Hepatocyte (in vitro differentiated cells): ENCODE results near the gene CDH4. TPM values are rescaled to one million over a fixed set of nuclear protein-coding genes. Genes with fewer than 3 reads are reported as not detected.
A peak's percentile ranks its signal among the peaks of the same experiment; 100 is the strongest.

Experiments used
- DNase-seq: peaks from one replicate; pipeline ENCODE4 v3.0.0-alpha.2; 2016; ENCODE audit warnings: low spot score
- H2AFZ ChIP-seq: fragments of 200-600 bp; sonication (generic); 2 replicates; pipeline ENCODE4 v1.6.0; 2016; ENCODE audit warnings: antibody characterized with exemption, mild to moderate bottlenecking
- H3K27ac ChIP-seq: fragments of 200-600 bp; sonication (generic); 2 replicates; pipeline ENCODE4 v1.5.1; 2016; ENCODE audit warnings: mild to moderate bottlenecking
- H3K27me3 ChIP-seq: fragments of 200-600 bp; sonication (generic); 2 replicates; pipeline ENCODE4 v1.6.1; 2016
- H3K36me3 ChIP-seq: fragments of 200-600 bp; sonication (generic); replicated peaks from 2 replicates; pipeline ENCODE4 v1.5.1; 2016; ENCODE audit warnings: low read depth; ENCODE audit not compliant: insufficient read depth
- H3K4me1 ChIP-seq: fragments of 200-600 bp; sonication (generic); 2 replicates; pipeline ENCODE4 v1.5.1; 2016; ENCODE audit warnings: mild to moderate bottlenecking, moderate library complexity; ENCODE audit not compliant: insufficient read depth
- H3K4me2 ChIP-seq: fragments of 200-600 bp; sonication (generic); 2 replicates; pipeline ENCODE4 v1.6.0; 2016
- H3K4me3 ChIP-seq: fragments of 200-600 bp; sonication (generic); 2 replicates; pipeline ENCODE4 v1.5.1; 2016; ENCODE audit warnings: mild to moderate bottlenecking
- H3K79me2 ChIP-seq: fragments of 200-600 bp; sonication (generic); 2 replicates; pipeline ENCODE4 v1.6.0; 2017; ENCODE audit warnings: mild to moderate bottlenecking
- H3K9me2 ChIP-seq: fragments of 200-600 bp; sonication (generic); replicated peaks from 2 replicates; pipeline ENCODE4 v1.6.0; 2017; ENCODE audit warnings: mild to moderate bottlenecking; ENCODE audit not compliant: insufficient read depth
- H3K9me3 ChIP-seq: fragments of 200-600 bp; sonication (generic); 2 replicates; pipeline ENCODE4 v1.5.1; 2016; ENCODE audit warnings: low read depth, mild to moderate bottlenecking
- H4K20me1 ChIP-seq: fragments of 200-600 bp; sonication (generic); 2 replicates; pipeline ENCODE4 v1.6.0; 2016; ENCODE audit warnings: mild to moderate bottlenecking; ENCODE audit not compliant: insufficient read depth, poor library complexity, severe bottlenecking
- CTCF ChIP-seq: fragments of 200-600 bp; sonication (generic); IDR thresholded peaks from 2 replicates; pipeline ENCODE4 v1.5.1; 2016; ENCODE audit warnings: antibody characterized with exemption, mild to moderate bottlenecking; ENCODE audit not compliant: poor library complexity
- EZH2 ChIP-seq: fragments of 200-600 bp; sonication (generic); IDR thresholded peaks from 2 replicates; pipeline ENCODE4 v1.6.1; 2016; ENCODE audit warnings: antibody characterized with exemption, mild to moderate bottlenecking, borderline replicate concordance
- EZH2phosphoT487 ChIP-seq: fragments of 200-600 bp; sonication (generic); IDR thresholded peaks from one replicate; pipeline ENCODE4 v1.6.1; 2018; ENCODE audit warnings: antibody characterized with exemption, mild to moderate bottlenecking, low read depth, moderate library complexity; ENCODE audit not compliant: unreplicated experiment, severe bottlenecking
- WGBS: methylation state at CpG from one replicate; pipeline ENCODE4 v1.1.6; 2016; ENCODE audit warnings: low lambda C conversion rate; ENCODE audit errors: missing lambda C conversion rate; 5-methylcytosine and 5-hydroxymethylcytosine counted together
- polyA plus RNA-seq: library from polyadenylated mRNA; unstranded; fragments of >200 nt; fragmentation: Nextera tagmentation; extraction: Ambion mirVana; gene quantifications from 2 replicates; pipeline ENCODE4 v1.2.1, GENCODE V29; 2016
- total RNA-seq: library from RNA; depleted of rRNA; stranded (reverse); fragments of >200 nt; gene quantifications from 2 replicates; pipeline ENCODE4 v1.2.3, GENCODE V29; 2014

Gene CDH4
- total and polyA plus RNA-seq, 2 experiments from 2014 or later, result 0.53 to 0.73 TPM

DNA sequence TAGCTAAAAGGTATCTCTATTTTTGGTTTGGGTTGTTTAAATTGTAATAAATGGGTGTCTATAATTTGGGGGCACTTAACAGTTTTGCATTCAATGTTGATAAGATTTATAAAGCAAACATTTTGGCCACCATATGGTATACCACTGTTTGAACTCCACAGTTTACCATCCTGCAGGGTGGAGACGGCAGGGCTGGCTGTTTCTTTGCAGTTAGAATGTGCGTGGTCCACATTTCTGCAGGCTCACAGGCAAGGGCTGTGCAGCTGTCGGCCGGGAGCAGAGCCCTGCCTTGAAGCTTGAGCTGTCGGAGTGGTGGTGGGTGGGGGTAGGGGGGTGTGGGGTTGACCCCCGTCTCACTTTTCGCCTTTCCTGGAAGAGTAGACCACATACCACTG lies 135.9 kb downstream of the CDH4 start:
- 57% methylated on average over 7 of the region's 7 CpGs for WGBS
- Histone ChIP-seq H3K4me3 (no peak overlapping the region), H3K79me2 (no peaks in the 10 kb centered on the region), H3K36me3 (no peaks in the 10 kb centered on the region), H4K20me1 (no peaks in the 10 kb centered on the region), H3K9me3 (no peaks in the 10 kb centered on the region), H3K4me1 (peaks cover 4% of the 10 kb centered on the region), H3K27ac (no peak overlapping the region), H3K27me3 (no peaks in the 10 kb centered on the region), H3K4me2 (peak overlapping the region; percentile 74), H2AFZ (peak overlapping the region; percentile 1), H3K9me2 (no peaks in the 10 kb centered on the region)
- DNase-seq, result no peak
- TF ChIP-seq EZH2, result no peak
- no peak for TF ChIP-seq CTCF
- TF ChIP-seq EZH2phosphoT487, result no peak

- Histone ChIP-seq H3K27me3 (no peaks in the 10 kb centered on the region), H2AFZ (no peak overlapping the region)
- 80% methylated on average over 10 of the region's 10 CpGs for WGBS
Measured at GRCh38 chr20:61389077-61389476, 137.0 kb downstream of the CDH4 start.

DNA sequence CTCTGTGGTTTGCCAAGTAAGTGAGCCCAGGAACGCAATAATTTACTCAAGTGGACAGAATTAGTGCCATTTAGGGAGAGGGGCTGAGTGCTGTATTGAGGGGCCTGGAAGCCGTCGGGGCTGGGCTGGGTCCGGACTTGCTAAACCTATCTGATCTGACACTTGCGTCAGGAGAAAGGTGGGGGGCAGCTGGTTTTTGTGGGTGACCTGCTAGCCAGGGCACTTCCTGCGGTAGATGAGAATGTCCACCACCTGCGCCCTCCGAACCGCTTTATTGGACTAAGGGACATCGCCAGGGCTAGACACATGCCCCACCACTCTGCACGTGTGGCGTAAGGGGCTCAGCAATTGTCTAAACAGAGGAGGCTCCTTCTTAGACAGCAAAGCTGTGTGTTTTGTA lies 139.1 kb downstream of the CDH4 start:
- 87% methylated on average over 12 of the region's 12 CpGs for WGBS
- no peaks in the 10 kb centered on the region for H3K9me2 ChIP-seq
- H3K4me1 ChIP-seq, result peaks cover 4% of the 10 kb centered on the region
- no peaks in the 10 kb centered on the region for H4K20me1 ChIP-seq
- no peak overlapping the region for H2AFZ ChIP-seq
- H3K27me3 ChIP-seq, result no peaks in the 10 kb centered on the region
- H3K4me3 ChIP-seq, result no peak overlapping the region
- H3K36me3 ChIP-seq, result no peaks in the 10 kb centered on the region
- no peak overlapping the region for H3K4me2 ChIP-seq
- H3K79me2 ChIP-seq, result no peaks in the 10 kb centered on the region
- no peak for DNase-seq
- H3K9me3 ChIP-seq, result no peaks in the 10 kb centered on the region
- no peak overlapping the region for H3K27ac ChIP-seq
- no peak for TF ChIP-seq CTCF
- no peak for TF ChIP-seq EZH2phosphoT487
- no peak for TF ChIP-seq EZH2

More at GRCh38 chr20:61389077-61389476, 137.0 kb downstream of the CDH4 start:
- Histone ChIP-seq H4K20me1 (no peaks in the 10 kb centered on the region), H3K9me3 (no peaks in the 10 kb centered on the region), H3K4me2 (no peak overlapping the region), H3K4me1 (peaks cover 4% of the 10 kb centered on the region), H3K79me2 (no peaks in the 10 kb centered on the region), H3K27ac (no peak overlapping the region), H3K9me2 (no peaks in the 10 kb centered on the region), H3K36me3 (no peaks in the 10 kb centered on the region), H3K4me3 (no peak overlapping the region)
- DNase-seq, result no peak
- TF ChIP-seq CTCF (no peak), EZH2phosphoT487 (no peak), EZH2 (no peak)
